GM21737 (cell line): ENCODE measurements around the gene FBXO41.

Source experiments
- ATAC-seq: cut with Tn5 transposase; IDR thresholded peaks from one replicate; pipeline ENCODE4 v1.9.1; 2021; ENCODE audit warnings: mild to moderate bottlenecking, moderate library complexity; ENCODE audit not compliant: unreplicated experiment

Gene FBXO41

GRCh38 chr2:73217826-73218225 lies 66.5 kb downstream of the FBXO41 start:
- ATAC-seq = no peak

GRCh38 chr2:73217160-73217559 lies 67.1 kb downstream of the FBXO41 start:
- ATAC-seq = no peak

GRCh38 chr2:73215254-73215653 lies 69.0 kb downstream of the FBXO41 start:
- no peak for ATAC-seq

GRCh38 chr2:73214120-73215035 lies 69.9 kb downstream of the FBXO41 start, which contains the start of gene SMYD5:
SMYD5 (plus strand) TSS chr2:73214245; CDS start chr2:73214267, 22 bp downstream.
- ATAC-seq = peak; percentile 95

- peak; percentile 70 for ATAC-seq
These were observed 71.7 kb downstream of the FBXO41 start for GRCh38 chr2:73212448-73213176.

GRCh38 chr2:73212098-73212447 lies 72.2 kb downstream of the FBXO41 start:
- no peak for ATAC-seq

GRCh38 chr2:73210696-73211095 lies 73.6 kb downstream of the FBXO41 start:
- ATAC-seq = no peak

- ATAC-seq = no peak
These were observed 74.3 kb downstream of the FBXO41 start for GRCh38 chr2:73210019-73210418.

GRCh38 chr2:73208258-73208657 lies 76.0 kb downstream of the FBXO41 start:
- no peak for ATAC-seq

GRCh38 chr2:73205611-73206010 lies 78.7 kb downstream of the FBXO41 start:
- ATAC-seq = no peak
